Stimulated activated CD8-positive, alpha-beta memory T cell treated with anti-CD3 and anti-CD28 coated beads, Interleukin-7, amount 100 ng/mL, for 4 hours (primary cell): ENCODE measurements around the gene ZNF792.
"Not testable (repeated sequence)": the region's sequence is repeated elsewhere in the genome, so short reads cannot be mapped to it uniquely, and the experiment has no call there.

Experiments
- DNase-seq, 2 donors: peaks; one replicate each; pipeline ENCODE4 v3.0.0-alpha.2; 2020; ENCODE audit warnings: low read depth in 2 of 2

Gene ZNF792

DNA sequence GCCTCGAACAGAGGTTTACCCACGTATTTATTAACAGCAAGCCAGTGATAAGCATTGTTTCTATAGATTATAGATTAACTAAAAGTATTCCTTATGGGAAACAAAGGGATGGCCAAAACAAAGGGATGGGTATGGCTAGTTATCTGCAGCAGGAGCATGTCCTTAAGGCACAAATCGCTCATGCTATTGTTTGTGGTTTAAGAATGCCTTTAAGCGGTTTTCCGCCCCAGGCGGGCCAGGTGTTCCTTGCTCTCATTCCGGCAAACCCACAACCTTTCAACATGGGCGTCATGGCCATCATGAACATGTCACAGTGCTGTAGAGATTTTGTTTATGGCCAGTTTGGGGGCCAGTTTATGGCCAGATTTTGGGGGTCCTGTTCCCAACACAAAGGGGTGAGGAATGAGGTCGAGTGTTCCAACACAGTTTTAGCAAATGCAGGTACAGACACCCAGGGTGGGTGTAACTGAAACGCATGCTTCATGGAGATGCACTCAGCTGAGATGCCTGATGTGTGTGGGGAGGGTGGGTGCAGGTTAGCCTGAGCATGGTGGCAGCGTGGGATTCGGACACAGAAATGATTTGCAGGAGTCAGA, 6.3 kb upstream of the ZNF792 start:
- DNase-seq = not testable (repeated sequence)

DNA sequence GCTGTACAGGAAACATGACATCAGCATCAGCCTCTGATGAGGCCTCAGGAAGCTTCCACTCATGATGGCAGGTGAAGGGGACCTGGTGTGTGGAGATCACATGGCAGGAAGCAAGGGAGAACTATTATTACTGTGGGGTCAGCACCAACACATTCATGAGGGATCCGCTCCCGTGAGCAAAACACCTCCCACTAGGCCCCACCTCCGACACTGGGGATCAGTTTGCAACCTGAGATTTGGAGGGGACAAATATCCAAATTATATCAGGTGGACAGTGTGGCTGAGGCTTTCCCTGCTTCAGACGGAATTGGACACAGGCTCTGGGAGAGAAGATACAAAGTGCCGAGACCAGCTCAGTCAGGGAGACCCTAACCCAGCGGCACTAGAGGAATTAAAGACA, 5.7 kb upstream of the ZNF792 start:
- no peak for DNase-seq

DNA sequence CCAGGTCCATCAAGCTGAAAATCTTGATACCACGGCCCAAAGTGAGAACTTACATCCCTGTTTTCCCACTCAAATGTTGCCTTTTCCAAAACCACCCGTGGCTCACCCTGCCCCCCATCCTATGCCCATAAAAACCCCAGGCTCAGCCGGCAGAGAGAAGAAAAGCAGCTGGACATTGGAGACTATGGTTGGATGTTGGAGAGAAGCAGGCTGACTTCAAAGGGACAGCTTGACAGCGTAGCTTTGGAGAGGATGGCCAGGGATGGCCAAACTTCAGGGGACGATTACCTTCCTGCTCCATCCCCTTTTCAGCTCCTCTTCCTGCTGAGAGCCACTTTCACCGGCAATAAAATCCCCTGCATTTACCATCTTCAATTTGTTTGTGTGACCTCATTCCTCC, 3.5 kb upstream of the ZNF792 start:
- no peak for DNase-seq

DNA sequence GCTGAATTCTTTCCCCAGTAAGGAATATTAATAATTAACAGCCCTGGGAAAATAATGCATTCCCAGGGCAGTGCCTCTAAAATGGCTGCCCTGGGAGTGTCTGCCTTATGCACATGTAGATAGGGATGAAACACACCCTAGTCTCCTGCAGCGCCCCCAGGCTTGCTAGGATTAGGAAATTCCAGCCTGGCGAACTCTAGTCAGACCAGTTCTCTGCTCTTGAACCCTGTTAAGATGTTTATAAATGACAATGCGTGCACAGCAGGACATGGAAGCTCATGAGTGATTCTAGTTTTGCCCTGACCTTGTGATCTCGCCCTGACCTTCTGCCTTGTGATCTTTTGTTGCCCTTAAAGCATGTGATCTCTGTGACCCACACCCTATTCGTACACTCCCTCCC, 1.5 kb upstream of the ZNF792 start:
- DNase-seq = not testable (repeated sequence)

DNA sequence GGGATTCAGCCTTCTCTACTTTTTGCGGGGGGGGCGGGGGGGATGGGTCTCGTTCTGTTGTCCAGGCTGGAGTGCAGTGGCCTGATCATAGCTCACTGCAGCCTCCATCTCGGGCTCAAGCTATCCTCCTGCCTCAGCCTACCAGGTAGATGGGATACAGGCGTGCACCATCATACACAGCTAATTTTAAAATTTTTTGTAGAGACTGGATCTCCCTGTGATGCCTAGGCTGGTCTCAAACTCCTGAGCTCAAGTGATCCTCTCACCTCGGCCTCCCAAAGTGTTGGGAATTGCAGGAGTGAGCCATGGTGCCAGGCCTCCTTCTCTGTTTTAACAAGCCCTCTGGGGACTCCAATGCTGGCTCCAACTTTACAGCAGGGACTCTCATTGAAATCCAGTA, 569 bp upstream of the ZNF792 start:
- DNase-seq = no peak

DNA sequence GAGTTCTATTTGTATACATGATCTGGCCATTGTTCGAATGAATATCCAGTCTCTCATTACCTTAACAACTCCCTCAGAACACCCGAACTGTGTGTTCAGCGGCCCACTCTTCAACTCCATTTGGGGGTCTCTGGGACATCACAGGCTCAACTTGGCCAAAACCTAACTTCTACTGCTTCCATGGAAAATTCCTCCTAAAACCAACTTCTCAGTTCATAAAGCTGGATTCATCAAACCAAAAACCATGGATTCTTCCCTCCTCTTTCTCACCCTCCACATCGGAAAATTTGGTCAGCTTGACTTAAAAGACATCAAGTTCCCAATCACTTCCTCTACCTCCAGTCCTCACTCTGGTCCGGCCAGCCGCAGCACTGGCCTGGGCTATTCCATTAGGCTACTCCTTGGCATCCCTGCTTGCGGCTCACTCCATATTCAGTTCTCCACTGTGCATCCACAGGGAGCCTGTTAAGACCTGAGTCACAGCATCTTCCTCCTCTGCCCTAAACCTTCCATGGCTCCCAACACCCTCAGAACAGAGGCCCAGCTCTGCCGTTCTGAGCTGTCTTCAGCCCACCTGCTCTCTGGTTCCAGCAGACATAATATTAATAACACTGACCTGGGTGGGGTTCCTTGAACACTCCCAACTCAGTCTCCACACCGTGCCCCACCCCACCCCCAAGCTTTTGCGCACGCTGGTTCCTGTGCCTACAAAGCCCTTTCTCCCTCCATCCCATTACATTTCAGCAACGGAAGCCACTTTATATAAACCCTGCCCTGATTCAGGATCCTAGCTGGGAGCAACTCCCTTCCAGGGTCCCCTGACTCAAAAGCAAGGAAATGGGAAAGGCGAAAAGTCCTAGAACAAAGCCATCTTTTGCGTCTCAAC, 1.1 kb downstream of the ZNF792 start:
- no peak for DNase-seq

DNA sequence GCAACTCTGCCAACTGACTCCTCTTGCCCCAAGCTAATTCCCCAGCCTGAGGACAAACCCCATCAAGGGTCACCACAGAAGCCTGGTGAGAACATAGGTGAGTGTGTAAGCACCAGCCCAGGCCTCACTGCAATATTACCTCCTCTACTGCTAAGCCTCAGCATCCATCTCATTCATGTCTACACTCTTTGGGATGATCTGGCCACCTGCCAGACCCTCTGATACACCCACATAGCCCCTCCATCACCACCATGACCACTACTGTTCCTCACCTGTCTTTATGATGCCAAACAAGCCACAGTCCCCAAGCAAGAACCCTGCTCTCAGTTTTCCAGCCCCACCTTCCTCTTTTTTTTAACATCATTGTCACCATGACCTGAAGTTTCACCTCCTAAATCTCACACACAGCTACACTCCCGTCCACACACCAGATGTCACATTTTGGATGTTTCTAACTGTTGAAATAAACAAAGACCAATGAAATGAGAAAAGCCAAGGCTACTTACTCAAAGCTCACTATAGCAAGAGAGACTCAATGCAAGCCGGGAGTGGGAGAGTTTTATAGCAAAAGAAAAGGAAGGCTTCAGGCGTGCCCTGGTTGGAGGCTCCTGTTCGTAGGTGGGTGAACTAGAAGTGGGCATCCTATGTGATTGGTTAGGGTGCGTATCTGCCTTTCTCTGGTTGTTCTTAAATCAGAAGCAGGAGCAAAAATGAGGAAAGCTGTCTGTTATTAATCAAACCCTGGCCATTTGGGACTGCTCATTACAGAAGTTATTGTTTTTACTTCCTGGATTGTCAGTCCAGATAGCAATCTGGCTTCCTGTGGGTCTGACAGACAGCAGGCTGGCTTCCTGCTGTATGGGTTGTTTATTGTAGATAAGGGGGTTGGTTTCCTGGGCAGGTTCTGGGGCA, 2.0 kb downstream of the ZNF792 start:
- no peak for DNase-seq

DNA sequence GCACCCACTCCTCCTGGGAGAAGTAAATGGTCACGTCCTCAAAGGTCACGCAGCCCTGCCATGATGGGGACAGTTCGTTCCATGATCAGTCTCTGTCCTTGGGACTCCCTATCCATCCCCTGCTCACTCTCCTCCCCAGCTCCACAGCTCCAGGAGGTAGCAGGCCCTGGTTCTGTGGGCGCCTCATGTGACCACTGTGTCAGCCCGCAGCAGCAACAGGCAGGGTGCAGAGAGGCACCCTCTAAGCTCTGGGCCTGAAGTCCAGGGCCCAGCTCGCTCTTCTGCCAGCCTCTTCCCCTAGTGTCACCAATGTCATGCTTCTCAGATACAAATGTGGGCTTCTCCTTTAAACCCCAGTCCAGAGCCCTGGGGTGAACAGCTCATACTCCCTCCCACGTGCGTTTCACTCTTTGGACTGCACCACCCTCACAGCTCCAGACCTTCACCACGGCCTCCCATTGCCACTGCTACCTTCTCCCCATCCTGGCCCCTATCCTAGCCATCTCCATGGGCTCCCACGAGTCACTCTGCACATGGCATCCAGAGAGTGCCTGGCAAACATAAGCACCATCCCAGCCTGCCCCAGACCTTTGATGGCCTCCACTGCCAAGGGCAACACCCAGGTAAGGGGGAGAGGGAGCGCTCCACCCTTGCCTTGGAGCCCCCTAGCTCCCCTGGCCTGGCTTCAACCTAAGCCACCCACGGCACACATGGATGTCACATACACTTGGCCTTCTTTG, 2.9 kb downstream of the ZNF792 start:
- DNase-seq = no peak

DNA sequence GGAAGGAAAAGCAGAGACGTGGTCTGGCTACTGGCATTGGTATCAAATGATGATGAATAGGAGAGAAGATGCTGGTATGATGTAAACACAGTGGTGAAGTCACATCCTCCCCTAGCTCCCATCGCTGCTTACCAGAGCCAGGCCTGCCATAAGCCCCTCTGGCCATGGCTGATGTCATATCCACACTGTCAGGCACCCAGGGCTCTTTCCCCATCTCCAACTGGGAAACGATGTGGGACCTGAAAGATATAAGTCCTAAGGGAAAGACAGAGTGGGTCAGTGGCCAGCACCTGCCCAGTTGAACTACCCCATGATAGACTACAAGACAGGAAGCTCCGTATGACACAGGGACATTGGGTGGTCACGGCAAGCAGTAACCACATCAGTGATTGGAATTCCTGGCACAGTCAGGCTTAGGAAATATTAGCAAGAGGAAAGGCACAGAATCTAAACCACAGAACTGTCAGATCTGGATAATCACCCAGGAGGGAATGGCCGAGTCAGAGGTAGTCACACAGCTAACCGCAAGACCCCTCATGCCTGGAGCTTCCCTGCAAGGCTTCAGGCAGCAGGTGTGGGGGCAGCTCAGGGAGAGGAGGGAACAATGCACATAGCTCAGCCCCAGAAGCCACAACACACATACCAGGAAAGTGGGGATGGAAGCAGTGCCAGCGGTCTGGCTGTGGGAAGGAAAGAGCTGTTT, 3.8 kb downstream of the ZNF792 start:
- no peak for DNase-seq

DNA sequence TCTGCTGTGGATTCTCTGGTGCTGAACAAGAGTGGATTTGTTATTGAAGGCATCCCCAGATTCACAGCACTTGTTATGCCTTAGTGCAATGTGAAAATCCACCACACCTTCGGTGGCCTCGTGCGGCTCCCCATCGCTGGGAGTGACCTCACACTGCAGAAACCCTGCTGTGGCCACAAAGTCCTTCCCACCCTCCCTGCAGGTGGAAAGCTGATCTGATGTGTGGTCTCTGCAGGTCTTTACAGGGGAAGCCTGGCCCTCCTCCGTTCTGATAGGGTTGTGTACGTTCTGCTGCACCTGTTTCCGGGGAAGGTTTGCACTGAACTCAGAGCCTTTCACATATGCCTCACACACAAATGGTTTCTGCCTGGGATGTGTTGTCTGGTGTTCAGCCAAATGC, 5.0 kb downstream of the ZNF792 start:
- no peak for DNase-seq

DNA sequence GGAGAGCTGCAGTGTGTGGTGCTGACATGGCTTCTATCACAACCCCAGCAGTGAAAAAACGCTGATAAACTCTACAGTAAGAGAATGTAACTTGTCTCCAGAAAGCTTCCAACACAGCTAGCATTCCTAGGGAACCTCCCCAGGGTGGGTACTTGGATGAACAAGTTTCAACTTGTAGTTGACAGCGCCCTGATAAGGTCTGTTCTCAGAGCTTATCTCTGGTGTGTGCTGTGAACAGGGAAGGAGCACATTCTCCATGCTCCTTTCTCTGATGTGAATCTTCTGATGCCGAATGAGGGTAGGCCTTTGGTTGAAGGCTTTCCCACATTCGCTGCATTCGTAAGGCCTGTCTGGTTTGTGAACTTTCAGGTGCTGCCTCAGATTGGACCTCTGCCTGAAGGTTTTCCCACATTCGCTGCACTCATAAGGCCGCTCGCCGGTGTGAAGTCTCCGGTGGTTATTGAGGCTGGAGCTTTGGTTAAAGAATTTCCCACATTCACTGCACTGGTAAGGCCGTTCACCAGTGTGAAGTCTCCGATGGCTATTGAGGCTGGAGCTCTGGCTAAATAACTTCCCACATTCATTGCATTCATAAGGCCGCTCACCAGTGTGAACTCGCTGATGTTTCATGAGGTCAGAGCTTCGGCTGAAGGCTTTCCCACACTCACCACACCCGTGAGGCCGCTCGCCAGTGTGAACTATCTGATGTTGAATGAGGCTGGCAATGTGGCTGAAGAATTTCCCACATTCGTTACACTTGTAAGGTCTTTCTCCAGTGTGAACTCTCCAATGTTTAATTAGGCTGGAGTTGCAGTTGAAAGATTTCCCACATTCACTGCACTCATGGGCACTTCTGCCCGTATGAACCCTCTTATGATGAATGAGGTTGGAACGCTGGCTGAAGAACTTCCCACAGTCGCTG, 5.9 kb downstream of the ZNF792 start:
- DNase-seq = no peak

DNA sequence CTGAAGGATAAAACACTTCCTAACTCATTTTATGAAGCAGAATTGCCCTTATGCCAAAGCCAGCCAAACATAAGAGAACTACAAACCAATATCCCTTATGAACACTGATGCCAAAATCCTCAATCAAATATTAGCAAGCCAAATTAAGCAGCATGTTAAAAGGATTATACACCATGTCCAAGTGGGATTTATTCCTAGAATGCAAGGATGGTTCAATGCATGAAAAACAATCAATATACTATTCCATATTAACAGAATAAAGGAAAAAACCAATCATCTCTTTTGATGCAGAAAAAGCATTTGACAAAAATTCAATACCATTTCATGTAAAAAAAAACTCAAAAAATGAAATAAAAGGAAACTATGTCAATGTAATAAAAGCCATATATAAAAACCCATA, 10.9 kb downstream of the ZNF792 start:
- no peak for DNase-seq

DNA sequence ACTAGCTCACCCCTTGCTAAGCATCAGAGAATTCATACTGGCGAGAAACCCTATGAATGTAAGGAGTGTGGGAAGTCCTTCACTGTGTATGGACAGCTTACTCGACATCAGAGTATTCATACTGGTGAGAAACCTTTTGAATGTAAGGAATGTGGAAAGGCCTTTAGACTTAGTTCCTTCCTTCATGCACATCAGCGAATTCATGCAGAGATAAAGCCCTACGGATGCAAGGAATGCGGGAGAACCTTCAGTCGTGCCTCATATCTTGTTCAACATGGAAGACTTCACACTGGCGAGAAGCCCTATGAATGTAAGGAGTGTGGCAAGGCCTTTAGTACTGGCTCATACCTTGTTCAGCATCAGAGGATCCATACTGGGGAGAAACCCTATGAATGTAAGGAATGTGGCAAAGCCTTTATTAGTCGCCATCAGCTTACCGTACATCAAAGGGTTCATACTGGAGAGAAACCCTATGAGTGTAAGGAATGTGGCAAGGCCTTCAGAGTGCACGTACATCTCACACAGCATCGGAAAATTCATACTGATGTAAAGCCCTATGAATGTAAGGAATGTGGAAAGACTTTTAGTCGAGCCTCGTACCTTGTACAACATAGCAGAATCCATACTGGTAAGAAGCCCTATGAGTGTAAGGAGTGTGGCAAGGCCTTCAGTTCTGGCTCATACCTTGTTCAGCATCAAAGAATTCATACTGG, 20.0 kb downstream of the ZNF792 start:
- DNase-seq = no peak

DNA sequence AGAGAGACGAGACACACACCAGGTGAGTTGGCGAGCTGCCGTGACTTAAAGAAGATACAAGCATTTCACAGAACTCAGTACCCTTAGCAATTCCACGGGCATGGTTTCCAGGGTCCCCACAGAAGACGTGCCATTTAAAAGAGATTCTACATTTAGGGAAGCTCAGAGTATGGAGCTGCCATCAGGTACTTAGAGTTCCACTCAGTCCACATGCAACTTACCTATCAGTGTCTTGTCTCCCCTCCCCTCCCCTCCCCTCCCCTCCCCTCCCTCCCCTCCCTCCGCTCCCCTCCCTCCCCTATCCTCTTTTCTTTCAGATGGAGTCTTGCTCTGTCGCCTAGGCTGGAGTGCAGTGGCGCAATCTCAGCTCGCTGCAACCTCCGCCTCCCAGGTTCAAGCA, 25.1 kb downstream of the ZNF792 start:
- DNase-seq = no peak

DNA sequence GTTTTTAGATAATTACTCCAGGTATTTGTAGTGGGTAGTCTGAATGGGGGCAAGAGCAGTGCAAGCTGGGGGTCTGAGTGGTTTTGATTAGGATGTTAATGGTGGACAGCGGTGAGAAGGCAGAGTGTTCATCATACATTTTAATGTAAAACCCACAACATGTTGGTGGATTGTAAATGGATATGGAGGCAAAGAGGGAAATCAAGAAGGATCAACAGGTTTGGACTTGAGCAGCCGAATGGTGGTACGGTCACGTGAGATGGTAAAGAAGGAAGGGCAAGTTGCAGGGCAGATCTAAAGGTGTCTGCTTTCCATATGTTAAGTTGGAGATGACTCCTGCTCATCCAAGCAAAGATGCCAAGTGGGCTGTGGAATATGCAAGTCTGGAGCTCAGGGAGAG, 27.8 kb downstream of the ZNF792 start:
- DNase-seq = no peak

DNA sequence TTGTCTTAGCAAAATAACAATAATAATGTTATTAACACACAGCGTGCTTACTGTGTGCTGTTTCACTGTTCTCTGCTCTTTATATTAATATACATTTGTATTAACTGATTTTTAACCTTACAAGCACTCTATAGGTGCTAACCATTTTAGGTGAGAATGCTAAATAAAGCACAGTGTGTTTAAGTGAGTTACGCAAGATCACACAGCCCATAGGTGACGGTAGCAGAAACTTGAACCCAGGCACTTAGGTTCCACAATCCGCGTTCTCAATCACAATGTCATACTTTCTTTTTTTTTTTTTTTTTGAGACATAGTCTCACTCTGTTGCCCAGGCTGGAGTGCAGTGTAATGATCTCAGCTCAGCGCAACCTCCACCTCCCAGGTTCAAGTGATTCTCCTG, 31.5 kb downstream of the ZNF792 start:
- no peak for DNase-seq

DNA sequence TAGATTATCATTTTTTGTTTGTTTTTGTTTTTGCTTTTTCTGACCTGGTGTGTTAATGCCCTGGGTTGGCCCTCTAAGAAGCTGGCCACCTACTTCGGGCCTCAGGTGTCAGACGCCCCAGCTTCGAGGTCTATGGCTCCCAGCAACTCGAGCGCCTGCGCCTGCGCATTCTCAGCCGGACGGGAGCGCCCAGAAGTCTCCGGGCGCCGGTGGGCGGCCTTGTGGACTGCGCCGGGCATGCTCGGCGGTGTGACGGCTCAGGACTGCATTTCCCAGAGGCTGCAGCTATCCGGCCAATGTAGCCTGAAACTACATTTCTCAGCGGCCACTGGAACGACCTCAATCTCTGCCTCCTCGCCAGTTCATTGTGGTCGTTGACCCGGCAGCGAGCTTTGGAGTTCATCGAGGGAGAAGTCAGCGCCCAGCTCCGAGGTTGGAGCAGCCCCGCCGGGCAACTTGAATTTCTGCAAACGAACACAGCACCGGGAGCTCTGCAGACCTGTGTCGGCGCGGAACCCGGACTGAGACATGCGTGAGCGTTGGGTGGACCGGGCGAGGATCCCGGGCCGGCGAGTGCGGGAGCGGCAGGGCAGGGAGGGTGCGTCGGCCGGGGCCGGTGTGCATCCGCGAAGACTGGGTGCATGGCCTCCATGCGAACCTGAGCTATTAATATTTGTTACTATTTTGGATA, 37.2 kb downstream of the ZNF792 start, which contains the start of gene ZNF30:
Gene ZNF30 (plus strand): TSS at position 219 of the 691 bp plus-strand sequence. CDS start 3,045 bp downstream, outside the sequence.
- DNase-seq = peak; percentile 54 to 76

DNA sequence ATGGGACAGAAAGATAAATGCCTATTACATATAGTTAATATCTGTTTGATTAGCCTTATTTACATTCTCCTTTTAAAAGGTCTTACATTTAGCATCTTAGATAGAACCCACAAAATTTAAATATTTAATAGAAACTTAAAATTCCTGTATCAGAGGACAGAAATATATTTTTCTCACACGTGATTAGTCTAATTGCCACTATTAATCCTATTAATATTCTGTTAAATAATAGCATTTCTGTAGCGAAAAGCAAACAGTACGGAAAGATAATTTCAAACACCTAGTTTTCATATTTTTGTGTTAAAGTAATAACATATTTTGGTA, 37.7 kb downstream of the ZNF792 start:
- DNase-seq = no peak
